Mammary epithelial cell (primary cell): Measurements from ENCODE around the gene LMX1A.

Source experiments
- CTCF ChIP-seq, 2 donors: IDR thresholded peaks in 1 of 2; conservative IDR thresholded peaks in 1 of 2; 2 replicates each; pipeline ENCODE4 v1.5.1; 2011 to 2012; ENCODE audit warnings: inconsistent platforms in 2 of 2, low read length in 2 of 2, mild to moderate bottlenecking in 2 of 2, control low read depth in 1 of 2, low read depth in 1 of 2; ENCODE audit not compliant: insufficient read depth in 1 of 2; ENCODE audit errors: extremely low read depth in 1 of 2
- EZH2 ChIP-seq: IDR thresholded peaks from 2 replicates; pipeline ENCODE4 v1.6.1; 2012; ENCODE audit warnings: low read length, inconsistent platforms, borderline replicate concordance

DNA sequence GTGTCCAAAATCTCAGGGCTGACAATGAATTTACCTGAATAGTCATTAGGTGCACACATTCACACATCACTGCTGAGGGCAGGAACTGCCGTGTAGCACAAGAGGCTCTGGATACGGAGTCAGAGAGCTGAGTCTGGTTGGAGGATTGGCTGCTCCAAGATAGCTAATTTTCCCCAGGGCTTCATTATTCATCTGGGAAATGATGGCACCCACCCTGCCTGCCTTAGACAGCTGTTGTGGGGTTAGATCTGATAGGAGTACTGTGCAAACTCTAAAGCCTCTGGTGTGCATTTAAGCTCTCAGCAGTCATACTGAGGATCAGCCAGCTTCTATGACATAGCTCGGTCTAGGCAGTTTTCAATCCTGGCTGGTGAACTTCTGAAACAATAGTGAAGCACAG, 67.0 kb downstream of the LMX1A start:
- TF ChIP-seq EZH2: no peak
- TF ChIP-seq CTCF (conservative IDR thresholded peaks at IDR 0.05 in 1 of 2, IDR thresholded peaks at IDR 0.05 in 1 of 2; ENCODE audit: extremely low read depth in 1 of 2, insufficient read depth in 1 of 2, low read depth in 1 of 2, low read length in 2 of 2): no peak
